Iris pigment epithelial cell (primary cell): Measurements from ENCODE around the gene SLC25A45.
"Not testable (repeated sequence)": the region's sequence is repeated elsewhere in the genome, so short reads cannot be mapped to it uniquely, and the experiment has no call there.

Experiments used
- DNase-seq: peaks from one replicate; pipeline ENCODE4 v3.0.0-alpha.2; 2011; ENCODE audit warnings: low read depth

SLC25A45 gene

GRCh38 chr11:65421794-65422632 lies 39.6 kb upstream of the SLC25A45 start:
- peak; percentile 98 for DNase-seq

GRCh38 chr11:65420979-65421793 lies 38.7 kb upstream of the SLC25A45 start:
- peak; percentile 99 for DNase-seq

GRCh38 chr11:65420506-65420905 lies 38.1 kb upstream of the SLC25A45 start:
- DNase-seq: no peak

- DNase-seq: peak; percentile 97
Observed at GRCh38 chr11:65419772-65420481, 37.5 kb upstream of the SLC25A45 start.

GRCh38 chr11:65419460-65419771 lies 37.0 kb upstream of the SLC25A45 start:
- no peak for DNase-seq

GRCh38 chr11:65418681-65419459 lies 36.4 kb upstream of the SLC25A45 start:
- peak; percentile 98 for DNase-seq

- no peak for DNase-seq
Observed at GRCh38 chr11:65418431-65418680, 35.9 kb upstream of the SLC25A45 start.

GRCh38 chr11:65417702-65418430 lies 35.4 kb upstream of the SLC25A45 start:
- DNase-seq: peak; percentile 50

- peak; percentile 20 for DNase-seq
Observed at GRCh38 chr11:65416841-65417701, 34.6 kb upstream of the SLC25A45 start.

- DNase-seq: peak; percentile 67
Observed at GRCh38 chr11:65416341-65416824, 33.9 kb upstream of the SLC25A45 start.

GRCh38 chr11:65415499-65416340 lies 33.3 kb upstream of the SLC25A45 start:
- DNase-seq: no peak

- peak; percentile 23 for DNase-seq
Observed at GRCh38 chr11:65414776-65415498, 32.5 kb upstream of the SLC25A45 start.

GRCh38 chr11:65413077-65413664 lies 30.7 kb upstream of the SLC25A45 start:
- DNase-seq: not testable (repeated sequence)

- no peak for DNase-seq
Observed at GRCh38 chr11:65412271-65413076, 30.0 kb upstream of the SLC25A45 start.

GRCh38 chr11:65411681-65412070 lies 29.2 kb upstream of the SLC25A45 start:
- DNase-seq: no peak

GRCh38 chr11:65410936-65411680 lies 28.7 kb upstream of the SLC25A45 start:
- no peak for DNase-seq
